ENCODE measurements around the gene NELL2.

NELL2 gene

GRCh38 chr12:44525806-44526654 lies 350.1 kb downstream of the NELL2 start:
- no peak for DNase-seq

- DNase-seq, result no peak
Measured at GRCh38 chr12:44523828-44524227, 352.3 kb downstream of the NELL2 start.

- DNase-seq, result no peak
Measured at GRCh38 chr12:44521702-44522101, 354.4 kb downstream of the NELL2 start.

GRCh38 chr12:44519931-44520330 lies 356.2 kb downstream of the NELL2 start:
- DNase-seq, result peak; percentile 23

- DNase-seq, result no peak
Measured at GRCh38 chr12:44511289-44511688, 364.8 kb downstream of the NELL2 start.

- no peak for DNase-seq
Measured at GRCh38 chr12:44510510-44510909, 365.6 kb downstream of the NELL2 start.

- no peak for DNase-seq
Measured at GRCh38 chr12:44510076-44510475, 366.0 kb downstream of the NELL2 start.

GRCh38 chr12:44509471-44509870 lies 366.6 kb downstream of the NELL2 start:
- DNase-seq, result no peak

- DNase-seq, result no peak
Measured at GRCh38 chr12:44507461-44507860, 368.7 kb downstream of the NELL2 start.

- no peak for DNase-seq
Measured at GRCh38 chr12:44504799-44505198, 371.3 kb downstream of the NELL2 start.

- no peak for DNase-seq
Measured at GRCh38 chr12:44503329-44503728, 372.8 kb downstream of the NELL2 start.

- DNase-seq, result no peak
Measured at GRCh38 chr12:44502681-44503080, 373.4 kb downstream of the NELL2 start.

GRCh38 chr12:44500423-44500822 lies 375.7 kb downstream of the NELL2 start:
- DNase-seq, result no peak

- no peak for DNase-seq
Measured at GRCh38 chr12:44497044-44497443, 379.1 kb downstream of the NELL2 start.

GRCh38 chr12:44490181-44490580 lies 385.9 kb downstream of the NELL2 start:
- no peak for DNase-seq

- no peak for DNase-seq
Measured at GRCh38 chr12:44488180-44488579, 387.9 kb downstream of the NELL2 start.

- no peak for DNase-seq
Measured at GRCh38 chr12:44484862-44485261, 391.3 kb downstream of the NELL2 start.

- DNase-seq, result no peak
Measured at GRCh38 chr12:44477331-44477980, 398.7 kb downstream of the NELL2 start.

- no peak for DNase-seq
Measured at GRCh38 chr12:44476683-44477082, 399.4 kb downstream of the NELL2 start.

- DNase-seq, result no peak
Measured at GRCh38 chr12:44465139-44465538, 411.0 kb downstream of the NELL2 start.

GRCh38 chr12:44464180-44464579 lies 411.9 kb downstream of the NELL2 start:
- DNase-seq, result no peak

- no peak for DNase-seq
Measured at GRCh38 chr12:44462729-44463128, 413.4 kb downstream of the NELL2 start.

GRCh38 chr12:44460261-44460660 lies 415.9 kb downstream of the NELL2 start:
- DNase-seq, result no peak

- DNase-seq, result peak; percentile 63
Measured at GRCh38 chr12:44459569-44459968, 416.5 kb downstream of the NELL2 start.
